ENCODE results near the gene B4GALNT2.

GRCh38 chr17:49191409-49191916 is 58.9 kb downstream of the B4GALNT2 start:
- no peak for TF ChIP-seq CTCF (IDR thresholded peaks at IDR 0.05; ENCODE audit: insufficient read depth, low read length, poor library complexity, severe bottlenecking)
- no peak for TF ChIP-seq EZH2phosphoT487 (conservative IDR thresholded peaks at IDR 0.05; ENCODE audit: low read length)
